Peyer's patch (tissue), 4 donors: ENCODE results near the gene ING3.

Experiments used
- POLR2A ChIP-seq, 2 donors: fragments of 450-650 bp; IDR thresholded peaks; one replicate each; pipeline ENCODE4 v1.5.1; 2017; ENCODE audit warnings: antibody characterized with exemption in 2 of 2, mild to moderate bottlenecking in 2 of 2, moderate library complexity in 2 of 2
- TF ChIP-seq, protein P1 (sequence below), 6 experiments: fragments of 450-650 bp in 4 of 6; fragments of 200-600 bp in 2 of 6; sonication (generic) in 1 of 6; IDR thresholded peaks; one replicate each; pipeline ENCODE4 v1.5.1; 2017 to 2019; ENCODE audit warnings: antibody characterized with exemption in 6 of 6, mild to moderate bottlenecking in 3 of 6, moderate library complexity in 1 of 6

DNA sequence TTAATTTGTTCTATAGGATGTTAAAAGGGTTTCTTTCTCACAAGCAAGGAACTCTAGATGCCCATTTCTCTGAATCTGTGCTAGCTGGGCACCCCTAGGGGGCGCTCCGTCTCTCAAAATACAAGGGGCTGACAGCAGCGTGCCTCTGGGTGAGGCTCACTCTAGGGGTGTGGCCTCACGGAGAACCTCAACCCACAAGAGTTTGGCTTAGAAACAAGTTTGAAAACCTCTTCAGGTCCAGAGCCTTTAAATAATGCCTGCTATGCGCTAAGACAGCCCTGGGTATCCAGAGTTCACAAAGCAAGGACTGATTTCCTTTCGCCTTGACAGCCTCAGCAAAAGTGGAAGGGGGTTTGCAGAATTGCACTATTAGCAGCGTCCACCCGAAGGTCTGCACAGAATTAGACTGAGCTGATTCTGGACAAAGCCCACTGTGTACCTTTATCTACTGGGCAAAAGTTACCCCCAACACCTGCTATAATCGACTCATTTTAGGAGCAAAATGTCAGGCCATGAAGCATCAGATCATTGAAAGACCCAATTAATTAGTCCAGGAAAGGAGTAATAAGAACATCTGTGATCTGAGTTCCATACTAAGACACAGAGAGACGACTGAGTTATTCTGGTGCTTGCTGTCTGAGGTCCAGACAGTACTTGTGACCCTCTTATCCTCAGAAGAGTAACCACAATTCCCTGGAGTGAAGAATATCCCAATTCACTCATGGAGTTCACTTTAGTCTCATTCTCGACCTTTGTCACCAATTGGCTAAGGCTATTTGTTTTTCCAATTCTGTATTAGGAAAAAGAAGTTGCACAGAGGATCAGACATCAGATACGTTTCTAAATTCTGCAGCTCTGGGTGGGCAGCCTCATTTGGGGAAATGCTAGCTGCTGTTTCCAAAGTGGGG, 37.4 kb downstream of the ING3 start:
- TF ChIP-seq, protein P1, sequence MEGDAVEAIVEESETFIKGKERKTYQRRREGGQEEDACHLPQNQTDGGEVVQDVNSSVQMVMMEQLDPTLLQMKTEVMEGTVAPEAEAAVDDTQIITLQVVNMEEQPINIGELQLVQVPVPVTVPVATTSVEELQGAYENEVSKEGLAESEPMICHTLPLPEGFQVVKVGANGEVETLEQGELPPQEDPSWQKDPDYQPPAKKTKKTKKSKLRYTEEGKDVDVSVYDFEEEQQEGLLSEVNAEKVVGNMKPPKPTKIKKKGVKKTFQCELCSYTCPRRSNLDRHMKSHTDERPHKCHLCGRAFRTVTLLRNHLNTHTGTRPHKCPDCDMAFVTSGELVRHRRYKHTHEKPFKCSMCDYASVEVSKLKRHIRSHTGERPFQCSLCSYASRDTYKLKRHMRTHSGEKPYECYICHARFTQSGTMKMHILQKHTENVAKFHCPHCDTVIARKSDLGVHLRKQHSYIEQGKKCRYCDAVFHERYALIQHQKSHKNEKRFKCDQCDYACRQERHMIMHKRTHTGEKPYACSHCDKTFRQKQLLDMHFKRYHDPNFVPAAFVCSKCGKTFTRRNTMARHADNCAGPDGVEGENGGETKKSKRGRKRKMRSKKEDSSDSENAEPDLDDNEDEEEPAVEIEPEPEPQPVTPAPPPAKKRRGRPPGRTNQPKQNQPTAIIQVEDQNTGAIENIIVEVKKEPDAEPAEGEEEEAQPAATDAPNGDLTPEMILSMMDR (IDR thresholded peaks at IDR 0.05): peak; percentile 50 to 89 (median 78)
- TF ChIP-seq POLR2A (IDR thresholded peaks at IDR 0.05): no peak
